ENCODE measurements around the gene DLG2. TPM values are rescaled to one million over a fixed set of nuclear protein-coding genes. Genes with fewer than 3 reads are reported as not detected.
"Not testable (repeated sequence)": the region's sequence is repeated elsewhere in the genome, so short reads cannot be mapped to it uniquely, and the experiment has no call there.

DLG2 gene
- total RNA-seq, 4 donors from 2014 or later, result 2.9 to 30.2 (median 22.6) TPM

GRCh38 chr11:85123752-85124231, 503.4 kb downstream of the DLG2 start:
- intact Hi-C loops (cut with DNase I; ENCODE audit: low total_unique reads), result no loop called here
- TF ChIP-seq CTCF (IDR thresholded peaks at IDR 0.05) (no peak), POLR2A (IDR thresholded peaks at IDR 0.05) (no peak)
- Histone ChIP-seq H3K4me3 (no peak overlapping the region), H3K27ac (no peak overlapping the region), H3K4me1 (no peaks in the 10 kb centered on the region), H3K36me3 (no peaks in the 10 kb centered on the region), H3K9me3 (no peaks in the 10 kb centered on the region), H3K27me3 (no peaks in the 10 kb centered on the region)
- DNase-seq, result no peak

- TF ChIP-seq POLR2A (IDR thresholded peaks at IDR 0.05) (no peak), CTCF (IDR thresholded peaks at IDR 0.05) (no peak)
- H3K4me1 ChIP-seq, result no peaks in the 10 kb centered on the region
- H3K4me3 ChIP-seq, result no peak overlapping the region
- no peaks in the 10 kb centered on the region for H3K27me3 ChIP-seq
- no peak overlapping the region for H3K27ac ChIP-seq
- intact Hi-C loops (cut with DNase I; ENCODE audit: low total_unique reads), result no loop called here
- no peaks in the 10 kb centered on the region for H3K36me3 ChIP-seq
- DNase-seq, result no peak
- H3K9me3 ChIP-seq, result no peaks in the 10 kb centered on the region
Observed at GRCh38 chr11:85118151-85118550, 509.0 kb downstream of the DLG2 start.

GRCh38 chr11:85115798-85116197, 511.3 kb downstream of the DLG2 start:
- H3K27me3 ChIP-seq, result no peaks in the 10 kb centered on the region
- no peak for TF ChIP-seq POLR2A (IDR thresholded peaks at IDR 0.05)
- TF ChIP-seq CTCF (IDR thresholded peaks at IDR 0.05), result no peak
- H3K4me3 ChIP-seq, result no peak overlapping the region
- H3K36me3 ChIP-seq, result no peaks in the 10 kb centered on the region
- no peak overlapping the region for H3K27ac ChIP-seq
- H3K9me3 ChIP-seq, result no peaks in the 10 kb centered on the region
- DNase-seq, result no peak
- H3K4me1 ChIP-seq, result no peaks in the 10 kb centered on the region
- intact Hi-C loops (cut with DNase I; ENCODE audit: low total_unique reads), result no loop called here

GRCh38 chr11:85114786-85115185, 512.4 kb downstream of the DLG2 start:
- DNase-seq, result no peak
- H3K27ac ChIP-seq, result no peak overlapping the region
- no peaks in the 10 kb centered on the region for H3K9me3 ChIP-seq
- intact Hi-C loops (cut with DNase I; ENCODE audit: low total_unique reads), result no loop called here
- no peaks in the 10 kb centered on the region for H3K4me1 ChIP-seq
- no peak overlapping the region for H3K4me3 ChIP-seq
- TF ChIP-seq POLR2A (IDR thresholded peaks at IDR 0.05) (no peak), CTCF (IDR thresholded peaks at IDR 0.05) (no peak)
- no peaks in the 10 kb centered on the region for H3K27me3 ChIP-seq
- H3K36me3 ChIP-seq, result no peaks in the 10 kb centered on the region

DNA sequence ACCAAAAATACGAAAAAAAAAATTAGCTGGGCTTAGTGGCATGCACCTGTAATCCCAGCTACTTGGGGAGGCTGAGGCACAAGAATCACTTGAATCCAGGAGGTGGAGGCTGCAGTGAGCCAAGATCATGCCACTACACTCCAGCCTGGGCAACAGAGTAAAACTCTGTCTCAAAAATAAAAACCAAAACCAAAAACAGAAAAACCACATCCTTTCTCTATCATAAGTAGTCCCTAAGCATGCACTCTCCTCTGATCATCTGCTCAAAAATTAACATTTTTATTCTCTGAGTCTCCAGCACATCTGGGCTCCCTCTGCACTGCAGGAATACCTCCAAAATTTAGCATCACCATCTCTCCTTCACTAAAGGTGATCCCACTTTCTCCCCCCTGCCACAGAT, 516.9 kb downstream of the DLG2 start:
- intact Hi-C loops (cut with DNase I; ENCODE audit: low total_unique reads); H3K36me3 ChIP-seq; H3K27ac ChIP-seq; H3K4me1 ChIP-seq; H3K4me3 ChIP-seq; H3K27me3 ChIP-seq; H3K9me3 ChIP-seq; DNase-seq: not testable (repeated sequence)

DNA sequence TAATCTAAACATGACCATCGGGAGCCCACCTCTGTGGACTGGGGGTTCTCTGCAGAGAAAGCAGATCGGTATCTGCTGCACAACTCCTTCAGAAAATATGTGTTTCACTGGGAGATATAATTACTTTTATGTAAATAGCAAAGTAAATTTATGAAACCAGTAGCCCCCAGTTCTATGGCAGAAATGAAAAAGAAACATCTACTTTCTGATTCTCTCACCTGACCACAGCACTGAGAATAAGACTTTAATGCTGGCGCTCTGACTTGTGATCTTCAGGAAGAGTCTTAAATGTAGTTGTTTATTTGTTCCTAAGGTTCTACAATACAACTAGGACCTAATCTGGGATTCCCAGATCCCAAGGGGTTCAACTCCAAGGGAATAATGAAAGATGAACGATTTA, 518.0 kb downstream of the DLG2 start:
- no peak for DNase-seq
- H3K27me3 ChIP-seq, result no peaks in the 10 kb centered on the region
- no peaks in the 10 kb centered on the region for H3K36me3 ChIP-seq
- no peaks in the 10 kb centered on the region for H3K9me3 ChIP-seq
- no peak overlapping the region for H3K4me3 ChIP-seq
- no peak overlapping the region for H3K27ac ChIP-seq
- no peaks in the 10 kb centered on the region for H3K4me1 ChIP-seq
- TF ChIP-seq POLR2A (IDR thresholded peaks at IDR 0.05), result no peak
- no peak for TF ChIP-seq CTCF (IDR thresholded peaks at IDR 0.05)
- intact Hi-C loops (cut with DNase I; ENCODE audit: low total_unique reads), result no loop called here

Measured in uterus (tissue), 4 donors.